ENCODE data around the gene ZNF24.

ZNF24 gene

GRCh38 chr18:35355140-35355618, 11.0 kb upstream of the ZNF24 start:
- peak; percentile 27 to 39 for DNase-seq (ENCODE audit: low read depth in 2 of 2)

GRCh38 chr18:35352778-35353177, 8.6 kb upstream of the ZNF24 start:
- no peak for DNase-seq (ENCODE audit: low read depth in 2 of 2)

GRCh38 chr18:35352283-35352682, 8.1 kb upstream of the ZNF24 start:
- no peak for DNase-seq (ENCODE audit: low read depth in 2 of 2)

GRCh38 chr18:35348001-35348400, 3.8 kb upstream of the ZNF24 start:
- no peak for DNase-seq (ENCODE audit: low read depth in 2 of 2)

GRCh38 chr18:35345950-35346349, 1.7 kb upstream of the ZNF24 start:
- no peak for DNase-seq (ENCODE audit: low read depth in 2 of 2)

- no peak for DNase-seq (ENCODE audit: low read depth in 2 of 2)
These were observed 1.3 kb upstream of the ZNF24 start for GRCh38 chr18:35345460-35345921.

- DNase-seq (ENCODE audit: low read depth in 2 of 2) = no peak
These were observed 678 bp upstream of the ZNF24 start for GRCh38 chr18:35344736-35345459.

GRCh38 chr18:35343488-35343935, 708 bp downstream of the ZNF24 start:
- no peak for DNase-seq (ENCODE audit: low read depth in 2 of 2)

- DNase-seq (ENCODE audit: low read depth in 2 of 2) = no peak
These were observed 6.9 kb downstream of the ZNF24 start for GRCh38 chr18:35337286-35337685.

GRCh38 chr18:35335866-35336265, 8.4 kb downstream of the ZNF24 start:
- DNase-seq (ENCODE audit: low read depth in 2 of 2) = no peak

- DNase-seq (ENCODE audit: low read depth in 2 of 2) = no peak
These were observed 9.4 kb downstream of the ZNF24 start for GRCh38 chr18:35334821-35335220.

- DNase-seq (ENCODE audit: low read depth in 2 of 2) = no peak
These were observed 10.0 kb downstream of the ZNF24 start for GRCh38 chr18:35334212-35334611.

- no peak for DNase-seq (ENCODE audit: low read depth in 2 of 2)
These were observed 12.7 kb downstream of the ZNF24 start for GRCh38 chr18:35331367-35332087.

- no peak for DNase-seq (ENCODE audit: low read depth in 2 of 2)
These were observed 15.4 kb downstream of the ZNF24 start for GRCh38 chr18:35328868-35329267.

GRCh38 chr18:35326695-35327387, 17.4 kb downstream of the ZNF24 start:
- DNase-seq (ENCODE audit: low read depth in 2 of 2) = no peak

GRCh38 chr18:35324926-35325655, 19.1 kb downstream of the ZNF24 start:
- DNase-seq (ENCODE audit: low read depth in 2 of 2) = no peak

- no peak for DNase-seq (ENCODE audit: low read depth in 2 of 2)
These were observed 21.4 kb downstream of the ZNF24 start for GRCh38 chr18:35322486-35323458.

GRCh38 chr18:35311496-35311895, 32.7 kb downstream of the ZNF24 start:
- DNase-seq (ENCODE audit: low read depth in 2 of 2) = no peak

- DNase-seq (ENCODE audit: low read depth in 2 of 2) = no peak
These were observed 37.5 kb downstream of the ZNF24 start for GRCh38 chr18:35306588-35307250.

- DNase-seq (ENCODE audit: low read depth in 2 of 2) = no peak
These were observed 40.6 kb downstream of the ZNF24 start for GRCh38 chr18:35303610-35304009.
